ENCODE data around the gene GALNT9.

GALNT9 gene

GRCh38 chr12:132217800-132218526 is 111.4 kb downstream of the GALNT9 start:
- Mint-ChIP-seq H3K36me3 (no peaks in the 10 kb centered on the region), H3K27ac (no peak overlapping the region), H3K9me3 (peaks cover 3% of the 10 kb centered on the region), H3K4me3 (no peak overlapping the region), H3K4me1 (peaks cover 5% of the 10 kb centered on the region), H3K27me3 (peaks cover 44% of the 10 kb centered on the region)
- CTCF ChIA-PET: interaction anchor here (1.8 kb wide), 1 partner anchor 78 kb away, joined by 5 read pairs; no protein-coding TSS in a partner anchor
- no peak for DNase-seq

- Mint-ChIP-seq H3K36me3 (no peaks in the 10 kb centered on the region), H3K27ac (no peak overlapping the region), H3K27me3 (peaks cover 40% of the 10 kb centered on the region), H3K9me3 (peaks cover 3% of the 10 kb centered on the region), H3K4me1 (peaks cover 2% of the 10 kb centered on the region), H3K4me3 (no peak overlapping the region)
- no peak for DNase-seq
- CTCF ChIA-PET: no interaction called here
Measured at GRCh38 chr12:132217371-132217770, 112.0 kb downstream of the GALNT9 start.

DNA sequence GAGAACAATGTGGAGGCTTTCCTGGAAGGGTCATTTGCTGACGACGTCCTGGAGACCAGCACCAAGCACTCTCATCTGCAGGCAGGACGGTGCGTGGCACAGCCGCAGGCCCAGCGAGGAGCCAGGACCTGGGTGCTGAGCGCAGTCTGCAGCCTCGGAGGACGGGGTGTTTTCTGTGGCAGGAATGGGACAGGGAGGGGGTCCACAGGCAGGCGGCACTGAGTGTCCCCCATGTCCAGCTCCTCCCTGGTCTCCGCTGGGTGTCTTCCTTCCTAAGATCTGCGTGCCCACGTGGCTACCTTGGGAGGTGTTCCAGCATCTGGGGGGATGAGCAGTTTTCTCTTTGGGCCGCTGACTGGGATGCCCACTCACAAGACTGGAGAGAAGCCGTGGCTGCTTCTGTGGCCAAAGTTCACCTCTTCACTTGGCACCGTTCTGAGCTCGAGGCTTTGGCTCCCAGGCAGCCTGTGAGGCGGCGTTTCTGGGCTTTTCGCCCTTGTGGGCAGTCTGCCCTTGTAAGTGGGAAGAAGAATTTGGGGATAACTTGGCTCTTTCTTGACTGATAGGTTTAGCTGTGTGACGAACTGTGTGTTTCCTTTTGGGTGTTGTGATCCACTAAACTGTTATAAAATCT is 112.9 kb downstream of the GALNT9 start:
- Mint-ChIP-seq H3K36me3 (no peaks in the 10 kb centered on the region), H3K27me3 (peaks cover 33% of the 10 kb centered on the region), H3K4me1 (no peaks in the 10 kb centered on the region), H3K9me3 (peaks cover 3% of the 10 kb centered on the region), H3K4me3 (no peak overlapping the region), H3K27ac (no peak overlapping the region)
- CTCF ChIA-PET: no interaction called here
- DNase-seq: no peak

DNA sequence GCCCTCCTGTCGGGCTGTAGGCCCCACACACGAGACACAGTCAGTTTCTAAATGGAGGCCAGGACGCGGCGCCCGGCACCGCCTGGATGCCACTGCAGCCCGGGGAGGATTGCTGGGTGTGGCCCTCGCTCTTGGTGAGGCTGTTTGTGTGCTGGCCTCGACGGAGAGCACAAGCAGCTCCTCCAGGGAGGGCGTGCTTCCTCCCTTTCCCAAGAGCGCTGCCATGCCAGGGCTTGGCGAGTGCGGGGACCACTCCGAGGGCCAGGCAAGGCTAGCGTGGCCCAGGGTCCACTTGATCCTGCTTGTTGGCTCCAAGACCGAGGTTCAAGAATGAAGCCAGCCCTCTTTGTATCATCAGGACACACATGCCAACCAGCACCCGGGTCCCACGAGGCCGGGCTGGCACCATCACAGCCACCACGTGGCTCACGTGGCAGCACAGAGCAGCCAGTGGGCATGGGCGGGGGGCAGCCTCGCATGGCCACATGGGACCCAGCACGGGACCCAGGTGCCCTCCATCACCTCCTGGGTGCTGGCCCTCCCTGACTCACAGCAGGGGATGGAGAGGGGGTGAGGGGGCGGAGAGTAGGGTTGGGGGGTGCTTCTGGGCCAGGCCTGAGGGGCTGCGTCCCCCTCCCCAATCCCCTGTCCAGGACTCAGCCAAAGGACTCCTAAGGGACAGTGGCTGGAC is 113.9 kb downstream of the GALNT9 start:
- DNase-seq: no peak
- Mint-ChIP-seq H3K36me3 (no peaks in the 10 kb centered on the region), H3K9me3 (peaks cover 3% of the 10 kb centered on the region), H3K4me1 (no peaks in the 10 kb centered on the region), H3K4me3 (no peak overlapping the region), H3K27ac (no peak overlapping the region), H3K27me3 (peaks cover 28% of the 10 kb centered on the region)
- CTCF ChIA-PET: interaction anchor here (1.3 kb wide), 1 partner anchor 62 kb away, joined by 3 read pairs; no protein-coding TSS in a partner anchor

DNA sequence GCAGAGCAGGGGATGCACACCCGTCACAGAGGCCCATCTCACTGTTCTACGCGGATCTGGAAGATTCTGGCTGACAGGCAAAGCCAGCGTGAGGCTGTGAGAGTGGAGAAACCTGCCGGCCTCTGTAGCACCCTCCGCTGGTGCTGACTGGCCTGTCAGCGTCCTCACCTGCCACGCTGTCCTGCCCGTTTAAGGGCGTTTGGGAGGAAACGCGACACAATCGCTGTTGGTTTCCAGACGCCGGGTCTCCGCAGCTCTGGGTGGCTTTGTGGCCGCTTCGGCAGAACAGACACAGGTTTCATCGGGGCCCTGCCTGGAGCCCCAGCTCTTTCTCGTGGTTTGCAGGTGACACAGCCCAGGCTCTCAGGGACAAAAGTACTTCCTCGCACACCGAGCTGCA is 114.5 kb downstream of the GALNT9 start:
- no peak for DNase-seq
- H3K4me3 Mint-ChIP-seq: no peak overlapping the region
- no peak overlapping the region for H3K27ac Mint-ChIP-seq
- no peaks in the 10 kb centered on the region for H3K4me1 Mint-ChIP-seq
- CTCF ChIA-PET: interaction anchor here (1.3 kb wide), 1 partner anchor 61 kb away, joined by 3 read pairs; no protein-coding TSS in a partner anchor
- H3K27me3 Mint-ChIP-seq: peaks cover 23% of the 10 kb centered on the region
- peaks cover 3% of the 10 kb centered on the region for H3K9me3 Mint-ChIP-seq
- H3K36me3 Mint-ChIP-seq: no peaks in the 10 kb centered on the region

GRCh38 chr12:132214161-132214476 is 115.3 kb downstream of the GALNT9 start:
- H3K36me3 Mint-ChIP-seq: no peaks in the 10 kb centered on the region
- no peak overlapping the region for H3K27ac Mint-ChIP-seq
- no peak for DNase-seq
- CTCF ChIA-PET: interaction anchor here (1.3 kb wide), 1 partner anchor 60 kb away, joined by 3 read pairs; no protein-coding TSS in a partner anchor
- H3K27me3 Mint-ChIP-seq: peaks cover 19% of the 10 kb centered on the region
- no peaks in the 10 kb centered on the region for H3K4me1 Mint-ChIP-seq
- peaks cover 3% of the 10 kb centered on the region for H3K9me3 Mint-ChIP-seq
- H3K4me3 Mint-ChIP-seq: no peak overlapping the region

GRCh38 chr12:132213359-132214160 is 115.8 kb downstream of the GALNT9 start:
- Mint-ChIP-seq H3K9me3 (peaks cover 3% of the 10 kb centered on the region), H3K4me1 (no peaks in the 10 kb centered on the region), H3K36me3 (no peaks in the 10 kb centered on the region), H3K4me3 (no peak overlapping the region), H3K27ac (no peak overlapping the region), H3K27me3 (peaks cover 18% of the 10 kb centered on the region)
- CTCF ChIA-PET: no interaction called here
- no peak for DNase-seq

GRCh38 chr12:132211816-132212215 is 117.6 kb downstream of the GALNT9 start:
- Mint-ChIP-seq H3K4me1 (no peaks in the 10 kb centered on the region), H3K9me3 (peaks cover 3% of the 10 kb centered on the region), H3K36me3 (no peaks in the 10 kb centered on the region), H3K27ac (no peak overlapping the region), H3K27me3 (peaks cover 26% of the 10 kb centered on the region), H3K4me3 (no peak overlapping the region)
- no peak for DNase-seq
- CTCF ChIA-PET: no interaction called here

DNA sequence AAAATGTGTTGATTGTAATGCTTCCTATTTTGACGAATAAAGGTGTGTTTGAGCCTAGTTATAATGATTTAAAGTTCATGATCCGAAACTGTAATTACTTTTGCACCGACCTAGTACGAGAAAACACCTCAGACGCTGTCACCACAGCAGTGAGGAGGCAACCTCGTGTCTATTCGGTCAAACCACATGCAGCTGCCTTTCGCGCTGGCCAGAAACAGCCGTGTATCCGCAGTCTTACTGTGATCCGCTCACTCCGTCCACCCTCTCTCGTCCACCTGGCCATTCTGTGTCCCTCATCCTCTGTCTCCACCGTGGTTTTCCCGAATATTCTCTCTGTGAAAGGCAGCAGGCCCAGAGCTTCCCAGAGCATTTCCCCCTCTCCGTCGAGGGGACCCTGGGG is 118.1 kb downstream of the GALNT9 start:
- no peaks in the 10 kb centered on the region for H3K36me3 Mint-ChIP-seq
- no peak for DNase-seq
- CTCF ChIA-PET: no interaction called here
- peaks cover 3% of the 10 kb centered on the region for H3K9me3 Mint-ChIP-seq
- peaks cover 31% of the 10 kb centered on the region for H3K27me3 Mint-ChIP-seq
- no peak overlapping the region for H3K27ac Mint-ChIP-seq
- no peaks in the 10 kb centered on the region for H3K4me1 Mint-ChIP-seq
- no peak overlapping the region for H3K4me3 Mint-ChIP-seq

DNA sequence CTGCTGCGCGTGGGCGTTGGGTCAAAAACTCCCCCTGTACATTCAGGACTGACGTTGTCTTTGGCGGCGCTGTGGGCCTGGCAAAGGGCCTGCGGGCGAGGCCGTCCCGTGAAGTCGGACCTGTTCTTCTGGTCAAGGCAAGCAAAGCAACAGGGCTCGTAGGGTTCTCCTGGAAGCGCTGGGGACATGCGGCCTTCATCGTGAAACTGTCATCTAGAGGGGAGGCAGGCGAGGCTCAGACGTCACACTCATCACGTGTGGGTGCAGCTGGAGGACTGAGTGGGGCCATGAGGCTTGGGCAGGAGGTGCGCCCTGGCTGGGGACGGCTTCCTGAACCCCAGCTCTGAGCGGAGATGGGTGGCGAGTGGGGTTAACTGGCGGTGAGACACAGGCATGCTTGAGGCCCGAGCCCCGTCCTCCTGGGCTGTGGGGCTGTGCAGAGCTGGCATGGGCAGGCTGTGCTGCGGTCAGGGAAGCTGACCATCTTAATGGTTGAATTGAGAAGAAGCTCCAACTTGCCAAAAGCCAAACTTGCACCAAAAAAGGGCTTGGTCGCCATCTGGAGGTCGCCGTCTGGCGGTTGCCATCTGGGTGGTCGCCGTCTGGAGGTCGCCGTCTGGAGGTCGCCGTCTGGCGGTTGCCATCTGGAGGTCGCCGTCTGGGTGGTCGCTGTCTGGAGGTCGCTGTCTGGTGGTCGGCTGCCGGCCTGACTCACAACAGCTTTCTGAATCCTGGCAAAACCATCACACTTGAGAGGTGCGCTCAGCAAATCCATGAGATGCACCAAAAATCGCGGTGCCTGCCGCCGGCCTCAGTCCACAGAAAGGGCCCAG is 119.0 kb downstream of the GALNT9 start:
- peaks cover 40% of the 10 kb centered on the region for H3K27me3 Mint-ChIP-seq
- H3K4me3 Mint-ChIP-seq: no peak overlapping the region
- no peak overlapping the region for H3K27ac Mint-ChIP-seq
- CTCF ChIA-PET: interaction anchor here (0.6 to 1.1 kb wide), 2 partner anchors 56 to 57 kb away, joined by 3 read pairs; no protein-coding TSS in a partner anchor
- H3K4me1 Mint-ChIP-seq: no peaks in the 10 kb centered on the region
- H3K9me3 Mint-ChIP-seq: peaks cover 3% of the 10 kb centered on the region
- no peaks in the 10 kb centered on the region for H3K36me3 Mint-ChIP-seq
- DNase-seq: no peak

DNA sequence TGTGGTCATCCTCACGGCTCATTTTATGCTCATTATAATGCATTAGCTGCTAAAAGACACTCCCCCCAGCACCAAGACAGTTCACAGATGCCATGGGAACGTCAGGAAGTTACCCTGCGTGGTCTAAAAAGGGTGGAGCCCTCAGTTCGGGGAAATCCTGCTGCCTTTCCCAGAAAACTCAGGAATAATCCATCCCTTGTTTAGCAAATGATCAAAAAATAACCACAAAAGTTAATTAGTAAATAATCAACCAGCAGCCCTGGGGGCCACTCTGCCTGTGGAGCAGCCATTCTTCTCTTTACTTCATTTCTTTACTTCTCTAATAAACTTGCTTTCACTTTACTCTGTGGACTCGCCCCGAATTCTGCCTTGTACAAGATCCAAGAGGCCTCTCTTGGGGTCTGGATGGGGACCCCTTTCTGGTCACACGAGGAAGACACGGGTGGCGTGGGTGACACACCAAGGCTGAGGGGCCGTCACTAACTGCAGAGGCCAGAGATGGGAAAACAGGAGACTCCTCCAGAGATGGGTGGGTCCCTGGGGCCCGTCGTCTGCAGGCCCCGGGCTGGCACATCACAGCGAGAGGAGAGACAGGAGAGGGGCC is 119.7 kb downstream of the GALNT9 start:
- Mint-ChIP-seq H3K27ac (no peak overlapping the region), H3K4me3 (no peak overlapping the region), H3K4me1 (no peaks in the 10 kb centered on the region), H3K27me3 (peaks cover 47% of the 10 kb centered on the region), H3K36me3 (no peaks in the 10 kb centered on the region), H3K9me3 (peaks cover 3% of the 10 kb centered on the region)
- CTCF ChIA-PET: interaction anchor here (1.1 kb wide), 1 partner anchor 56 kb away, joined by 3 read pairs; no protein-coding TSS in a partner anchor
- DNase-seq: no peak

- CTCF ChIA-PET: no interaction called here
- H3K27ac Mint-ChIP-seq: no peak overlapping the region
- peaks cover 57% of the 10 kb centered on the region for H3K27me3 Mint-ChIP-seq
Measured at GRCh38 chr12:132208153-132208823, 121.1 kb downstream of the GALNT9 start.

More at GRCh38 chr12:132208153-132208823, 121.1 kb downstream of the GALNT9 start:
- no peaks in the 10 kb centered on the region for H3K36me3 Mint-ChIP-seq
- DNase-seq: no peak
- H3K4me1 Mint-ChIP-seq: no peaks in the 10 kb centered on the region
- H3K9me3 Mint-ChIP-seq: peaks cover 1% of the 10 kb centered on the region
- no peak overlapping the region for H3K4me3 Mint-ChIP-seq
